ENCODE measurements around the gene ARHGAP42. TPM values are rescaled to one million over a fixed set of nuclear protein-coding genes. Genes with fewer than 3 reads are reported as not detected.

Gene ARHGAP42
- polyA plus RNA-seq, 3 donors from 2014 or later: 0.27 to 1.2 (median 0.74) TPM

GRCh38 chr11:100789500-100789899 is 102.4 kb downstream of the ARHGAP42 start:
- H3K27me3 Mint-ChIP-seq (ENCODE audit: low read depth in 3 of 3): peaks cover 0 to 4% (median 2%) of the 10 kb centered on the region in 3 donors
- H3K9me3 Mint-ChIP-seq: peaks cover 0 to 5% (median 0%) of the 10 kb centered on the region in 6 donors
- H3K4me3 Mint-ChIP-seq: no peak overlapping the region
- H3K36me3 Mint-ChIP-seq: no peaks in the 10 kb centered on the region
- peaks cover 0 to 1% of the 10 kb centered on the region in 2 donors for H3K4me1 Mint-ChIP-seq
- no peak for DNase-seq
- no peak overlapping the region for H3K27ac Mint-ChIP-seq

- no peak overlapping the region for H3K4me3 Mint-ChIP-seq
Measured at GRCh38 chr11:100790073-100790472, 103.0 kb downstream of the ARHGAP42 start.

GRCh38 chr11:100791103-100791502 is 104.0 kb downstream of the ARHGAP42 start:
- H3K9me3 Mint-ChIP-seq: peaks cover 0 to 5% (median 0%) of the 10 kb centered on the region in 6 donors

More at GRCh38 chr11:100790073-100790472, 103.0 kb downstream of the ARHGAP42 start:
- H3K36me3 Mint-ChIP-seq: no peaks in the 10 kb centered on the region
- H3K27ac Mint-ChIP-seq: no peak overlapping the region
- no peak for DNase-seq
- H3K9me3 Mint-ChIP-seq: peaks cover 0 to 5% (median 0%) of the 10 kb centered on the region in 6 donors
- peaks cover 0 to 4% (median 2%) of the 10 kb centered on the region in 3 donors for H3K27me3 Mint-ChIP-seq (ENCODE audit: low read depth in 3 of 3)
- H3K4me1 Mint-ChIP-seq: peaks cover 0 to 1% of the 10 kb centered on the region in 2 donors

GRCh38 chr11:100791860-100792259 is 104.8 kb downstream of the ARHGAP42 start:
- Mint-ChIP-seq H3K9me3 (peaks cover 0 to 5% (median 0%) of the 10 kb centered on the region in 6 donors), H3K4me1 (peaks cover 4% of the 10 kb centered on the region in 2 donors), H3K27me3 (ENCODE audit: low read depth in 3 of 3) (peaks cover 0 to 4% (median under 1%) of the 10 kb centered on the region in 3 donors), H3K36me3 (peaks cover 0 to 3% (median under 1%) of the 10 kb centered on the region in 3 donors), H3K27ac (no peak overlapping the region), H3K4me3 (no peak overlapping the region)
- DNase-seq: no peak

More at GRCh38 chr11:100791103-100791502, 104.0 kb downstream of the ARHGAP42 start:
- Mint-ChIP-seq H3K4me1 (peaks cover 1 to 3% of the 10 kb centered on the region in 2 donors), H3K27ac (no peak overlapping the region), H3K4me3 (no peak overlapping the region), H3K36me3 (peaks cover 0 to 3% (median 0%) of the 10 kb centered on the region in 3 donors), H3K27me3 (ENCODE audit: low read depth in 3 of 3) (peaks cover 0 to 4% (median 2%) of the 10 kb centered on the region in 3 donors)
- DNase-seq: no peak

- Mint-ChIP-seq H3K27me3 (ENCODE audit: low read depth in 3 of 3) (peaks cover 0 to 2% (median 0%) of the 10 kb centered on the region in 3 donors), H3K4me1 (peaks cover 4% of the 10 kb centered on the region in 2 donors), H3K9me3 (peaks cover 0 to 5% (median 0%) of the 10 kb centered on the region in 6 donors), H3K27ac (no peak overlapping the region), H3K4me3 (no peak overlapping the region), H3K36me3 (peaks cover 3 to 6% (median 3%) of the 10 kb centered on the region in 3 donors)
- no peak for DNase-seq
Measured at GRCh38 chr11:100793525-100793924, 106.4 kb downstream of the ARHGAP42 start.

- no peaks in the 10 kb centered on the region for H3K27me3 Mint-ChIP-seq (ENCODE audit: low read depth in 3 of 3)
- no peak overlapping the region for H3K27ac Mint-ChIP-seq
- H3K9me3 Mint-ChIP-seq: peaks cover 0 to 5% (median 0%) of the 10 kb centered on the region in 6 donors
- no peak for DNase-seq
- H3K4me1 Mint-ChIP-seq: peaks cover 4% of the 10 kb centered on the region in 2 donors
- no peak overlapping the region for H3K4me3 Mint-ChIP-seq
- H3K36me3 Mint-ChIP-seq: peaks cover 3 to 6% (median 3%) of the 10 kb centered on the region in 3 donors
Measured at GRCh38 chr11:100794446-100794845, 107.4 kb downstream of the ARHGAP42 start.

- no peak for DNase-seq
- Mint-ChIP-seq H3K9me3 (no peaks in the 10 kb centered on the region), H3K4me1 (peaks cover 3 to 4% of the 10 kb centered on the region in 2 donors), H3K27me3 (ENCODE audit: low read depth in 3 of 3) (no peaks in the 10 kb centered on the region), H3K27ac (no peak overlapping the region), H3K4me3 (no peak overlapping the region), H3K36me3 (peaks cover 3 to 6% (median 3%) of the 10 kb centered on the region in 3 donors)
Measured at GRCh38 chr11:100799445-100799844, 112.4 kb downstream of the ARHGAP42 start.

- Mint-ChIP-seq H3K27ac (no peak overlapping the region), H3K4me3 (no peak overlapping the region), H3K4me1 (peaks cover 3 to 4% of the 10 kb centered on the region in 2 donors), H3K27me3 (ENCODE audit: low read depth in 3 of 3) (no peaks in the 10 kb centered on the region), H3K9me3 (no peaks in the 10 kb centered on the region), H3K36me3 (peaks cover 3 to 6% (median 3%) of the 10 kb centered on the region in 3 donors)
- no peak for DNase-seq
Measured at GRCh38 chr11:100800202-100800601, 113.1 kb downstream of the ARHGAP42 start.

GRCh38 chr11:100801225-100801999 is 114.3 kb downstream of the ARHGAP42 start:
- no peak for DNase-seq
- H3K27ac Mint-ChIP-seq: no peak overlapping the region
- H3K9me3 Mint-ChIP-seq: no peaks in the 10 kb centered on the region
- H3K4me3 Mint-ChIP-seq: no peak overlapping the region
- peaks cover 0 to under 1% of the 10 kb centered on the region in 2 donors for H3K4me1 Mint-ChIP-seq
- H3K27me3 Mint-ChIP-seq (ENCODE audit: low read depth in 3 of 3): no peaks in the 10 kb centered on the region
- H3K36me3 Mint-ChIP-seq: peaks cover 0 to 6% (median 3%) of the 10 kb centered on the region in 3 donors

GRCh38 chr11:100805506-100806199 is 118.6 kb downstream of the ARHGAP42 start:
- Mint-ChIP-seq H3K9me3 (peaks cover 0 to 4% (median 0%) of the 10 kb centered on the region in 6 donors), H3K36me3 (no peaks in the 10 kb centered on the region), H3K4me3 (no peak overlapping the region), H3K27me3 (ENCODE audit: low read depth in 3 of 3) (no peaks in the 10 kb centered on the region), H3K27ac (no peak overlapping the region), H3K4me1 (peaks cover 0 to 13% of the 10 kb centered on the region in 2 donors)
- no peak for DNase-seq

GRCh38 chr11:100806296-100806695 is 119.2 kb downstream of the ARHGAP42 start:
- Mint-ChIP-seq H3K27me3 (ENCODE audit: low read depth in 3 of 3) (peaks cover 0 to 1% (median 0%) of the 10 kb centered on the region in 3 donors), H3K9me3 (peaks cover 0 to 4% (median 0%) of the 10 kb centered on the region in 6 donors), H3K27ac (no peak overlapping the region), H3K4me3 (no peak overlapping the region), H3K36me3 (no peaks in the 10 kb centered on the region), H3K4me1 (peaks cover 0 to 13% of the 10 kb centered on the region in 2 donors)
- no peak for DNase-seq

GRCh38 chr11:100808904-100809491 is 121.9 kb downstream of the ARHGAP42 start:
- H3K27ac Mint-ChIP-seq: no peak overlapping the region
- H3K36me3 Mint-ChIP-seq: peaks cover 0 to 4% (median 0%) of the 10 kb centered on the region in 3 donors
- no peak overlapping the region for H3K4me3 Mint-ChIP-seq
- peaks cover 0 to 13% of the 10 kb centered on the region in 2 donors for H3K4me1 Mint-ChIP-seq
- no peak for DNase-seq
- peaks cover 0 to 1% (median 0%) of the 10 kb centered on the region in 3 donors for H3K27me3 Mint-ChIP-seq (ENCODE audit: low read depth in 3 of 3)
- H3K9me3 Mint-ChIP-seq: peaks cover 0 to 9% (median 0%) of the 10 kb centered on the region in 6 donors

GRCh38 chr11:100810146-100810545 is 123.1 kb downstream of the ARHGAP42 start:
- peaks cover 0 to 13% of the 10 kb centered on the region in 2 donors for H3K4me1 Mint-ChIP-seq
- no peak overlapping the region for H3K27ac Mint-ChIP-seq
- H3K9me3 Mint-ChIP-seq: peaks cover 0 to 13% (median 0%) of the 10 kb centered on the region in 6 donors
- peaks cover 0 to 1% (median 0%) of the 10 kb centered on the region in 3 donors for H3K27me3 Mint-ChIP-seq (ENCODE audit: low read depth in 3 of 3)
- no peak overlapping the region for H3K4me3 Mint-ChIP-seq
- no peak for DNase-seq
- peaks cover 0 to 4% (median 0%) of the 10 kb centered on the region in 3 donors for H3K36me3 Mint-ChIP-seq

Measured in immature natural killer cell (primary cell).